ENCODE results near the gene ACOT11. TPM values are rescaled to one million over a fixed set of nuclear protein-coding genes. Genes with fewer than 3 reads are reported as not detected.

Gene ACOT11
- total RNA-seq, 1 donor from 2014 or later, result 0.35 TPM

DNA sequence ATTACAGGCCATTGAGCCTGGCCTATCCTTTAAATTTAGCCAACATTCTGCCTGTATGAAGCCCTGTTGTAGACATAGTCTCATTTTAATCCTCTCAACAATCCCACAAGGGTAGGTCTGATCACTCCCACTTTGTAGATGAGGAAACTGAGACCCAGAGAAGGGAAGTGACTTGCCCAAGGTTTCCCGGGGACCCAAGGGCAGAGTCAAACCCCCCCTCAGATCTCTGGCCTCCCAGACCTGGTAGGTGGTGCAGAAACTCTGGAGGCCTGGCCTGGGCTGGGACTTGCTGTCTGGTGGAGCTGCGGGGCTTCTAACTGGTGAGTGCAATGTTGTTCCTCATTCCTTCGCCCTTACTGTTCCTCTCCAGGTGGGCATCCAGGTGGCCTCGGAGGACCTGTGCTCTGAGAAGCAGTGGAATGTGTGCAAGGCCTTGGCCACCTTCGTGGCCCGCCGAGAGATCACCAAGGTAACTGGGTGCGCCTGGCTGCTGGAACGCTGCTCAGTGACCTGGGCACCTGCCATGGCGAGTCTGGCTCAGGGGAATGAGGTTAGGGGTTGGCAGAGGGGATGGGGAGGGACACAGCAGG lies 45.6 kb downstream of the ACOT11 start:
- no peaks in the 10 kb centered on the region for H3K36me3 Mint-ChIP-seq (ENCODE audit: unreplicated experiment)
- no peaks in the 10 kb centered on the region for H3K4me1 Mint-ChIP-seq (ENCODE audit: unreplicated experiment)
- TF ChIP-seq CTCF (IDR thresholded peaks at IDR 0.05), result no peak
- DNase-seq (ENCODE audit: extremely low spot score, unreplicated experiment), result no peak
- no peak overlapping the region for H3K27ac Mint-ChIP-seq (ENCODE audit: unreplicated experiment)
- no peaks in the 10 kb centered on the region for H3K9me3 Mint-ChIP-seq (ENCODE audit: unreplicated experiment)
- H3K27me3 Mint-ChIP-seq (ENCODE audit: unreplicated experiment), result no peaks in the 10 kb centered on the region
- H3K4me3 Mint-ChIP-seq (ENCODE audit: unreplicated experiment), result no peak overlapping the region

- H3K9me3 Mint-ChIP-seq (ENCODE audit: unreplicated experiment), result no peaks in the 10 kb centered on the region
- no peak for DNase-seq (ENCODE audit: extremely low spot score, unreplicated experiment)
- H3K36me3 Mint-ChIP-seq (ENCODE audit: unreplicated experiment), result no peaks in the 10 kb centered on the region
- no peaks in the 10 kb centered on the region for H3K4me1 Mint-ChIP-seq (ENCODE audit: unreplicated experiment)
- no peak overlapping the region for H3K4me3 Mint-ChIP-seq (ENCODE audit: unreplicated experiment)
- no peaks in the 10 kb centered on the region for H3K27me3 Mint-ChIP-seq (ENCODE audit: unreplicated experiment)
- H3K27ac Mint-ChIP-seq (ENCODE audit: unreplicated experiment), result no peak overlapping the region
- no peak for TF ChIP-seq CTCF (IDR thresholded peaks at IDR 0.05)
These were observed 46.4 kb downstream of the ACOT11 start for GRCh38 chr1:54594463-54594862.

DNA sequence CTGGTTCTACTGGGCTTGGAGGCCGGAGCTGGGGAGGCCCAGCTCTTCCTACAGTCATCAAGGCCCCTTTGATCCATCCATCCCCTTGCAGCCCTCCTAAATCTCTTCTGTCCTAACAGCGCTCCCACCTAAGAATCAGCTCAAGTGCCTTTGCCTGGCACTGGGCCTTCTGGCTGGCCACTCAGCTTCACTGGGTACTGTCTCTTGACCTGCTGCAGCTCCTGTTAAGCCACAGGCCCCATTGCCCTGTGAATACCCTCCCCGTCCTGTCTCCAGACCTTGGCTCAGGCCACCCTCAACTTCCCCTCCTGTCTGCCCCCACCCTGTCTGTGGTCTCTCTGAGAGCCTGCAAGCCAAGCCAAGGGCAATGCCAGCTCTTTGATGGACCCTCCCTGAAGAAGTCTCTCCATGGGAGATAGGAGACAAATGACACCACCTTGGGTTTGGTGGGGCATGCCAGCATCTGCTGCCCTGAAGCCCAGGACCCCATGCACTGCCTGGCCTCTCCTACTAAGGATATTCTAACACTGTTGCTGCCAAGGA lies 48.0 kb downstream of the ACOT11 start:
- TF ChIP-seq CTCF (IDR thresholded peaks at IDR 0.05), result no peak
- no peaks in the 10 kb centered on the region for H3K9me3 Mint-ChIP-seq (ENCODE audit: unreplicated experiment)
- H3K4me1 Mint-ChIP-seq (ENCODE audit: unreplicated experiment), result no peaks in the 10 kb centered on the region
- no peaks in the 10 kb centered on the region for H3K36me3 Mint-ChIP-seq (ENCODE audit: unreplicated experiment)
- no peak overlapping the region for H3K4me3 Mint-ChIP-seq (ENCODE audit: unreplicated experiment)
- DNase-seq (ENCODE audit: extremely low spot score, unreplicated experiment), result no peak
- no peaks in the 10 kb centered on the region for H3K27me3 Mint-ChIP-seq (ENCODE audit: unreplicated experiment)
- H3K27ac Mint-ChIP-seq (ENCODE audit: unreplicated experiment), result no peak overlapping the region

GRCh38 chr1:54596756-54597155 lies 48.7 kb downstream of the ACOT11 start:
- Mint-ChIP-seq H3K4me1 (ENCODE audit: unreplicated experiment) (no peaks in the 10 kb centered on the region), H3K4me3 (ENCODE audit: unreplicated experiment) (no peak overlapping the region), H3K36me3 (ENCODE audit: unreplicated experiment) (no peaks in the 10 kb centered on the region), H3K27me3 (ENCODE audit: unreplicated experiment) (no peaks in the 10 kb centered on the region), H3K9me3 (ENCODE audit: unreplicated experiment) (no peaks in the 10 kb centered on the region), H3K27ac (ENCODE audit: unreplicated experiment) (no peak overlapping the region)
- no peak for TF ChIP-seq CTCF (IDR thresholded peaks at IDR 0.05)
- DNase-seq (ENCODE audit: extremely low spot score, unreplicated experiment), result no peak

DNA sequence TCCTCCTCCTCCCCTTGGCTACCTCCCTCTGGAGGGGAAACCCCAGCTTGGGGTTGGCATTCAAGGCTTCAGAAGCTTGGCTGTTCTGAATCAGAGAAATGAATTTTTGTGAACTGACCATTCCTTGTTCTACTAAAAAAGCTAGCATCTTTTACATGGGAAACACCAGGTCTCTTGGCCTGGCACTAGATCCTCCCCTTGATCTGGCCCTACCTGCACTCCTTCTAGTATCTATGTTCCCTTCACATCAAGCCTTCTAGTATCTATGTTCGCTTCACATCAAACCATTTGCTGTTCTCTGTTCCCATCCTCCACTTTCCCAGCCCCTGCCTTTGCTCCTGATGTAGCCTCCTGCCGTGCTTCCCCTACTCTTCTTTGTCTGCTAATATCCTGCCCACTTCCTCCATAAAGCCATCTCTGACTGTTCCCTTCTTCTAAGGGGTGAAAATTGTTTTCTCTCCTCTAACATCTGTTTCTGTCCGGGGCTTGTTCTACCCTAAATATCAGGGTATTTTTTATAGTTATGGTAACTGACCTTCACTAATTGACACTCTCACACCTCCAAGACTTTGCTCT lies 49.5 kb downstream of the ACOT11 start:
- no peak overlapping the region for H3K4me3 Mint-ChIP-seq (ENCODE audit: unreplicated experiment)
- no peaks in the 10 kb centered on the region for H3K9me3 Mint-ChIP-seq (ENCODE audit: unreplicated experiment)
- no peak overlapping the region for H3K27ac Mint-ChIP-seq (ENCODE audit: unreplicated experiment)
- H3K27me3 Mint-ChIP-seq (ENCODE audit: unreplicated experiment), result no peaks in the 10 kb centered on the region
- no peaks in the 10 kb centered on the region for H3K36me3 Mint-ChIP-seq (ENCODE audit: unreplicated experiment)
- no peak for DNase-seq (ENCODE audit: extremely low spot score, unreplicated experiment)
- TF ChIP-seq CTCF (IDR thresholded peaks at IDR 0.05), result no peak
- H3K4me1 Mint-ChIP-seq (ENCODE audit: unreplicated experiment), result no peaks in the 10 kb centered on the region

Data from osteocyte (in vitro differentiated cells).